ENCODE data around the gene B4GALT5.

GRCh38 chr20:49740807-49741206 is 27.1 kb upstream of the B4GALT5 start:
- TF ChIP-seq REST (IDR thresholded peaks at IDR 0.05; ENCODE audit: insufficient read depth in 1 of 2, low read depth in 2 of 2, low read length in 2 of 2) (no peak), TAF1 (IDR thresholded peaks at IDR 0.05; ENCODE audit: borderline replicate concordance, insufficient read depth, low read length) (no peak), POLR2AphosphoS5 (IDR thresholded peaks at IDR 0.05; ENCODE audit: low read depth, low read length) (no peak), SIN3A (IDR thresholded peaks at IDR 0.05; ENCODE audit: borderline replicate concordance, insufficient read depth, low read length) (no peak), FOXP2 (optimal IDR thresholded peaks at IDR 0.05; ENCODE audit: borderline replicate concordance, extremely low read depth, extremely low read length, insufficient read depth) (no peak)

Measured in PFSK-1 (cell line).